Ovary (tissue), 9 donors: ENCODE data around the gene NTNG2. TPM values are rescaled to one million over a fixed set of nuclear protein-coding genes. Genes with fewer than 3 reads are reported as not detected.

ENCODE experiments used
- DNase-seq, 5 donors: peaks; one replicate each; pipeline ENCODE4 v3.0.0-alpha.2; 2019 to 2020
- H3K27ac ChIP-seq, 2 donors: fragments of 200-600 bp; one replicate each; pipeline versions ENCODE4 v1.5.1 to v1.8.0; 2019 to 2022
- H3K27me3 ChIP-seq: fragments of 200-600 bp; one replicate; pipeline ENCODE4 v1.8.0; 2022
- H3K36me3 ChIP-seq: fragments of 200-600 bp; sonication (generic); one replicate; pipeline ENCODE4 v1.5.1; 2019
- H3K4me1 ChIP-seq: one replicate; pipeline ENCODE4 v1.8.1; 2013; ENCODE audit warnings: mild to moderate bottlenecking, moderate library complexity; ENCODE audit not compliant: insufficient read depth
- H3K4me3 ChIP-seq: fragments of 200-600 bp; sonication (generic); one replicate; pipeline ENCODE4 v1.5.1; 2017
- H3K9me3 ChIP-seq, 2 donors: fragments of 200-600 bp in 1 of 2; sonication (generic) in 1 of 2; one replicate each; pipeline versions ENCODE4 v1.5.1 to v1.8.1; 2013 to 2019; ENCODE audit warnings: mild to moderate bottlenecking in 1 of 2, moderate library complexity in 1 of 2
- EP300 ChIP-seq: sonication (generic); formaldehyde crosslinking; IDR thresholded peaks from one replicate; pipeline ENCODE4 v1.6.1; 2017; ENCODE audit warnings: antibody characterized with exemption
- POLR2A ChIP-seq: fragments of 450-650 bp; IDR thresholded peaks from one replicate; pipeline ENCODE4 v1.6.1; 2017; ENCODE audit warnings: antibody characterized with exemption, mild to moderate bottlenecking, moderate library complexity
- WGBS, 3 donors: extraction: QIAGEN DNeasy Blood & Tissue Kit in 1 of 3; methylation state at CpG; one replicate each; pipeline versions ENCODE4 v1.1.5 to v1.1.7; 2013 to 2017; 5-methylcytosine and 5-hydroxymethylcytosine counted together
- intact Hi-C, 4 donors: fragments of 100-400 bp; cut with DNase I; formaldehyde crosslinking; loops; one replicate each; pipeline versions ENCODE4 v1.11.0 to v1.15.1; 2022 to 2023
- polyA plus RNA-seq, 2 donors: library from polyadenylated mRNA; stranded (reverse); fragments of 200-250 nt in 1 of 2; fragments of 350-450 nt in 1 of 2; fragmentation: Illumina TruSeq in 1 of 2; extraction: RNeasy Lipid Tissue Mini Kit (QIAGEN cat#74804) in 1 of 2; gene quantifications; one replicate each; pipeline ENCODE4 v1.2.3, GENCODE V29; 2013 to 2014
- total RNA-seq, 7 donors: library from RNA; depleted of rRNA in 2 of 7; stranded (reverse); fragments of >200 nt in 2 of 7; fragmentation: NEBNext Ultra II Directional in 3 of 7; extraction: Animal tissue kit (Norgen Biotek cat#: 25700) in 3 of 7; gene quantifications; one replicate each; pipeline versions ENCODE4 v1.1.0 to v1.2.4, GENCODE V29; 2016 to 2023
- TF ChIP-seq, protein P1 (sequence below), 3 donors: fragments of 450-650 bp in 2 of 3; fragments of 200-600 bp in 1 of 3; IDR thresholded peaks; one replicate each; pipeline versions ENCODE4 v1.5.1 to v1.8.0; 2016 to 2022; ENCODE audit warnings: antibody characterized with exemption in 3 of 3, mild to moderate bottlenecking in 1 of 3
- donor health status: DM: no; HTN: no; CAD: no; lungs with moderate emphysema.
- donor health status: DM: no; HTN: no; CAD: no.
- donor health status: Bipolar disorder and iron deficiency.
- donor health status: DM: yes; HTN: yes; CAD: no.
- donor health status: DM: no; HTN: no; CAD: no.
- donor health status: DM: yes; HTN: yes; CAD: no.

The NTNG2 gene
- total and polyA plus RNA-seq, 9 donors, result 0.12 to 2.6 (median 0.81) TPM

DNA sequence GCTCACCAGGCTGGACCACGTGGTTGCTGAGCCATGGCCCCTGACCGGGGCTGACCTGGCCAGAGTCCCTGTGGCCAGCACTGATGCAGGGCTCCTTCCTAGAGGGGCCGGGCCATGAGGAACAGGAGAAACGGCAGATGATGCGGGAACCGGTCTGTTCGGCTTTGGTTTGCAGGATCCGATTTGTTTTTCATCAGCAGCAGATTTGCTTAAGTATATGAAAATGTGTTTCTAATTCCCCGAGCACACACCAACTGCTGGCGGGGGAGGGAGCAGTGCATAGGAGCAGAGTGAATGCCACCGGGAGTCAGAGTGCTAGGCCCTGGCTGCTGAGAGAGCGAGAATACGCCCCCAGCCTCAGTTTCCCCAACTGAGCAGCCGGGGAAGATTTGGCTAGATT, 13.6 kb downstream of the NTNG2 start:
- DNase-seq, result no peak
- TF ChIP-seq EP300 (no peak), POLR2A (no peak)
- TF ChIP-seq, protein P1, sequence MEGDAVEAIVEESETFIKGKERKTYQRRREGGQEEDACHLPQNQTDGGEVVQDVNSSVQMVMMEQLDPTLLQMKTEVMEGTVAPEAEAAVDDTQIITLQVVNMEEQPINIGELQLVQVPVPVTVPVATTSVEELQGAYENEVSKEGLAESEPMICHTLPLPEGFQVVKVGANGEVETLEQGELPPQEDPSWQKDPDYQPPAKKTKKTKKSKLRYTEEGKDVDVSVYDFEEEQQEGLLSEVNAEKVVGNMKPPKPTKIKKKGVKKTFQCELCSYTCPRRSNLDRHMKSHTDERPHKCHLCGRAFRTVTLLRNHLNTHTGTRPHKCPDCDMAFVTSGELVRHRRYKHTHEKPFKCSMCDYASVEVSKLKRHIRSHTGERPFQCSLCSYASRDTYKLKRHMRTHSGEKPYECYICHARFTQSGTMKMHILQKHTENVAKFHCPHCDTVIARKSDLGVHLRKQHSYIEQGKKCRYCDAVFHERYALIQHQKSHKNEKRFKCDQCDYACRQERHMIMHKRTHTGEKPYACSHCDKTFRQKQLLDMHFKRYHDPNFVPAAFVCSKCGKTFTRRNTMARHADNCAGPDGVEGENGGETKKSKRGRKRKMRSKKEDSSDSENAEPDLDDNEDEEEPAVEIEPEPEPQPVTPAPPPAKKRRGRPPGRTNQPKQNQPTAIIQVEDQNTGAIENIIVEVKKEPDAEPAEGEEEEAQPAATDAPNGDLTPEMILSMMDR (IDR thresholded peaks at IDR 0.05), result no peak

DNA sequence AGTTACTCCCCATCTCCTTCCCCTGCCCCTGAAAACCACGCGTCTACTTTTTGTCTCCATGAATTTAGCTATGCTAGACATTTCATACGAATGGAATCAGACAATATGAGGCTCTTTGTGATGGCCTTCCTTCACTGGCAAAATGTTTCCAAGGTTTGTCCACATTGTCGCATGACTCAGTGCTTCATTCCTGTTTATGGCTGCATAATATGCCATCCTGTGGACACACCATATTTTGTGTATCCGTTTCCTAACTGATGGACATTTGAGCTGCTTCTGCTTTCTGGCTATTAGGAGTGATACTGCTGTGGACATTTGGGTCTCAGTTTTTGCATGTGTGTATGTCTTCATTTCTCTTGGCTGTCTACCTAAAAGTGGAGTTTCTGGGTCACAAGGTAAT, 14.5 kb downstream of the NTNG2 start:
- intact Hi-C loops, result no loop called here

More for the DNA sequence above, 13.6 kb downstream of the NTNG2 start:
- intact Hi-C loops, result no loop called here
- no peak overlapping the region for H3K4me3 ChIP-seq
- no peaks in the 10 kb centered on the region for H3K27me3 ChIP-seq
- H3K9me3 ChIP-seq, result no peaks in the 10 kb centered on the region
- no peaks in the 10 kb centered on the region for H3K4me1 ChIP-seq
- no peak overlapping the region for H3K27ac ChIP-seq
- H3K36me3 ChIP-seq, result no peaks in the 10 kb centered on the region
- 33 to 42% (median 33%) methylated on average over 14 of the region's 14 CpGs for WGBS, 3 donors

DNA sequence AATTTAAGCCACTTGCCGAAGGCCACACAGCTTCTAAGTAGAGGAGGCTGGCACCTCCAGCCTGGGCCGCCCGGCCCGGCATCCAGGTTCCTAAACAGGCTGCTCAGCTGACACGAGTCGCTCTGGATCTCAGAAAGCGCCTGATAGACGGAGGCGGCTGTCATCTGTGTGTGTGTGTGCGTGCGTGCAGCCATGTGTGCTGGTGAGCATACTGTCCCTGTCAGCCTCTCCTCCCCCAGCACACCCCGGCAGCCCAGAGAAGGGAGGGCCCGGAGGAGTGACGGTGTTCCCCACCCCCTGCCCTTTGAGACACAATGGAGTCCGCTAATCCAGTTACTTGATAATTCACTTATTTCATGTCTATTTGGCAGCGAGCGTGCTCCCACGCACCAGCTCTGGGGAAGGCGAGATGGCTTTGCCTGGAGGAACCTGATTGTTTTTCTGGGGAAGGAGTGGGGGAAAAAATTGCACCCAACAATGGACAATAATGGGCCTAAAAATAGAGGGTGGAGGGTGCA, 20.0 kb downstream of the NTNG2 start:
- H3K4me1 ChIP-seq, result no peaks in the 10 kb centered on the region
- H3K36me3 ChIP-seq, result no peaks in the 10 kb centered on the region
- no peaks in the 10 kb centered on the region for H3K9me3 ChIP-seq
- 3 to 7% (median 7%) methylated on average over 19 of the region's 19 CpGs for WGBS, 3 donors
- no peak overlapping the region for H3K27ac ChIP-seq
- TF ChIP-seq, protein P1 (IDR thresholded peaks at IDR 0.05), result no peak
- no peak for TF ChIP-seq EP300
- TF ChIP-seq POLR2A, result no peak
- intact Hi-C loops, result no loop called here
- no peak for DNase-seq
- H3K4me3 ChIP-seq, result no peak overlapping the region
- no peaks in the 10 kb centered on the region for H3K27me3 ChIP-seq

More for the DNA sequence above, 14.5 kb downstream of the NTNG2 start:
- DNase-seq, result no peak
- H3K27me3 ChIP-seq, result no peaks in the 10 kb centered on the region
- no peaks in the 10 kb centered on the region for H3K9me3 ChIP-seq
- no peak overlapping the region for H3K4me3 ChIP-seq
- TF ChIP-seq, protein P1 (IDR thresholded peaks at IDR 0.05), result no peak
- no peak for TF ChIP-seq POLR2A
- no peak for TF ChIP-seq EP300
- no peaks in the 10 kb centered on the region for H3K4me1 ChIP-seq
- WGBS, 3 donors, result 88 to 96% (median 95%) methylated on average over 5 of the region's 5 CpGs
- no peaks in the 10 kb centered on the region for H3K36me3 ChIP-seq
- no peak overlapping the region for H3K27ac ChIP-seq

DNA sequence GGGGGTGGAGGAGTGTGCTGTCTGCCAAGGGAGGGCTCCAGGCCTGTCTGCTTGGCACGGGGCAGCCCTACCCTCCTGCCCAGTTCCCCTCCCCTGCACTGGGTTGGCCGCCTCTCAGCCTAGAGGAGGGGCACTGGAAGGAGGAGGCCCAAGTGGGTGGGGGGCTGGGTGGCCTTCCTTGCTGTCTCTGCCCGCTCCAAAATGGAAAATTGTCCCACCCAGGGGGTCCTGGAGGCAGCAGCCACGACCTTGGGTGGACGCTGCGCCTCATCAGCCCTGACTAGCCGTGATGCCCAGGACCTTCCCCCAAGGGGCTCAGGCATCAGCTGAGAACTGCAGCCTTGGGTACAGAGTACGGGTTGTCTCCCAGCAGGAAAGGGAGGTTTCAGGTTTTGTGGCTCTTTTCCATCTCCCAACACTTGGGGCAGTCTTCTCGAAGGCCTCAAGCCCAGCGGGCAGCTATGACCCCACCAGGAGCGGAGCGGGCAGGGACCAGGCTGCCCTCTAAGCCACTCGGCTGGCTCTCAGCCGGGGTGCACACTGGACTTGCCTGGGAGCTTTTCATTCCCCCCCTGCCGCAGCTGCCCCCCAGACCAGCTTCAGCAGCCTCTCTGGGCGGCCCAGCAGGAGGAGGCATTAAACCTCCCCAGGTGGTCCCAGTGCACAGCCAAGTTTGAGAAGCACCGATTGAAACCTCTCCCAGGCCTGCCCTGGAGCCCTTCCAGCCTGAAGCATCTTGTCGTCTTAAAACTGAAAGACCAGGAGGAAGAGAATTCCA, 20.6 kb downstream of the NTNG2 start:
- WGBS, 3 donors, result 15 to 19% (median 18%) methylated on average over 15 to 18 of the region's 18 CpGs

More for the DNA sequence above, 20.6 kb downstream of the NTNG2 start:
- Histone ChIP-seq H3K4me3 (no peak overlapping the region), H3K36me3 (no peaks in the 10 kb centered on the region), H3K4me1 (no peaks in the 10 kb centered on the region), H3K9me3 (no peaks in the 10 kb centered on the region), H3K27me3 (no peaks in the 10 kb centered on the region), H3K27ac (no peak overlapping the region)
- intact Hi-C loops, result no loop called here
- TF ChIP-seq POLR2A (no peak), EP300 (no peak)
- TF ChIP-seq, protein P1 (IDR thresholded peaks at IDR 0.05), result no peak
- DNase-seq, result no peak
